ENCODE data around the gene TEAD1.

The TEAD1 gene

GRCh38 chr11:12963792-12964536, 289.7 kb downstream of the TEAD1 start:
- peak; percentile 44 for DNase-seq

GRCh38 chr11:12964650-12965049, 290.4 kb downstream of the TEAD1 start:
- DNase-seq = no peak

- no peak for DNase-seq
These were observed 291.8 kb downstream of the TEAD1 start for GRCh38 chr11:12966002-12966401.

GRCh38 chr11:12968101-12968500, 293.9 kb downstream of the TEAD1 start:
- no peak for DNase-seq

GRCh38 chr11:12968826-12969225, 294.6 kb downstream of the TEAD1 start:
- no peak for DNase-seq

- DNase-seq = no peak
These were observed 297.7 kb downstream of the TEAD1 start for GRCh38 chr11:12971955-12972354.

- no peak for DNase-seq
These were observed 299.4 kb downstream of the TEAD1 start for GRCh38 chr11:12973528-12974181.

- no peak for DNase-seq
These were observed 301.0 kb downstream of the TEAD1 start for GRCh38 chr11:12975195-12975594.

GRCh38 chr11:12979928-12980689, 305.9 kb downstream of the TEAD1 start:
- DNase-seq = no peak

- no peak for DNase-seq
These were observed 307.7 kb downstream of the TEAD1 start for GRCh38 chr11:12981676-12982522.

- no peak for DNase-seq
These were observed 309.1 kb downstream of the TEAD1 start for GRCh38 chr11:12983336-12983735.

- no peak for DNase-seq
These were observed 312.1 kb downstream of the TEAD1 start for GRCh38 chr11:12986194-12986898.

- DNase-seq = no peak
These were observed 315.4 kb downstream of the TEAD1 start for GRCh38 chr11:12989428-12990161.

GRCh38 chr11:12990162-12990480, 315.9 kb downstream of the TEAD1 start:
- DNase-seq = no peak

GRCh38 chr11:12991426-12991825, 317.2 kb downstream of the TEAD1 start:
- no peak for DNase-seq

GRCh38 chr11:12993626-12994025, 319.4 kb downstream of the TEAD1 start:
- no peak for DNase-seq
